HCT116 (cell line): Measurements from ENCODE around the gene PCSK6.

Source experiments
- ATF3 ChIP-seq: IDR thresholded peaks from 2 replicates; pipeline ENCODE4 v1.6.1; 2012
- CTCF ChIP-seq, 3 experiments: fragments of 200-600 bp in 1 of 3; sonication (generic) in 1 of 3; IDR thresholded peaks in 2 of 3; conservative IDR thresholded peaks in 1 of 3; 2 replicates each; pipeline ENCODE4 v1.5.1; 2012 to 2017; ENCODE audit warnings: low read depth in 2 of 3, low read length in 2 of 3, antibody characterized with exemption in 1 of 3, borderline replicate concordance in 1 of 3, control low read depth in 1 of 3, mild to moderate bottlenecking in 1 of 3, mixed read lengths in 1 of 3, mixed run types in 1 of 3, moderate library complexity in 1 of 3; ENCODE audit not compliant: insufficient read depth in 1 of 3
- EGR1 ChIP-seq: IDR thresholded peaks from 2 replicates; pipeline ENCODE4 v1.6.1; 2012; ENCODE audit warnings: low read depth
- JUND ChIP-seq: IDR thresholded peaks from 2 replicates; pipeline ENCODE4 v1.6.1; 2012
- MAX ChIP-seq: IDR thresholded peaks from 2 replicates; pipeline ENCODE4 v1.6.1; 2012
- POLR2AphosphoS5 ChIP-seq: IDR thresholded peaks from 2 replicates; pipeline ENCODE4 v1.6.1; 2011; ENCODE audit warnings: mild to moderate bottlenecking, low read depth, low read length, moderate library complexity
- ZFX ChIP-seq: fragments of 450-650 bp; IDR thresholded peaks from 2 replicates; pipeline ENCODE4 v1.6.1; 2017

- TF ChIP-seq CTCF (IDR thresholded peaks at IDR 0.05 in 2 of 3, conservative IDR thresholded peaks at IDR 0.05 in 1 of 3; ENCODE audit: borderline replicate concordance in 1 of 3, insufficient read depth in 1 of 3, low read depth in 2 of 3, low read length in 2 of 3), result peak; percentile 42 to 74 (median 61); a peak in 4 of 6 replicates
- TF ChIP-seq MAX, result no peak
- TF ChIP-seq ZFX, result no peak
- TF ChIP-seq POLR2AphosphoS5, result no peak
- no peak for TF ChIP-seq JUND
- no peak for TF ChIP-seq EGR1
- no peak for TF ChIP-seq ATF3
Observed at GRCh38 chr15:101256757-101257156, 232.8 kb downstream of the PCSK6 start.
